Stomach (tissue), 4 donors: ENCODE data around the gene CYBA.

Source experiments
- POLR2A ChIP-seq, 4 donors: fragments of 450-650 bp; IDR thresholded peaks; one replicate each; pipeline ENCODE4 v1.6.1; 2016; ENCODE audit warnings: antibody characterized with exemption in 4 of 4, control low read depth in 2 of 4, mild to moderate bottlenecking in 1 of 4, moderate library complexity in 1 of 4
- POLR2AphosphoS5 ChIP-seq, 3 donors: sonication (generic); formaldehyde crosslinking; IDR thresholded peaks; one replicate each; pipeline ENCODE4 v1.6.1; 2016; ENCODE audit warnings: antibody characterized with exemption in 3 of 3
- TF ChIP-seq, protein P1 (sequence below), 7 experiments: fragments of 450-650 bp in 4 of 7; fragments of 200-600 bp in 3 of 7; sonication (generic) in 3 of 7; IDR thresholded peaks; one replicate each; pipeline ENCODE4 v1.5.1; 2016 to 2019; ENCODE audit warnings: antibody characterized with exemption in 7 of 7, control low read depth in 2 of 7, mild to moderate bottlenecking in 1 of 7

GRCh38 chr16:88632587-88632930 lies 18.3 kb downstream of the CYBA start:
- TF ChIP-seq, protein P1, sequence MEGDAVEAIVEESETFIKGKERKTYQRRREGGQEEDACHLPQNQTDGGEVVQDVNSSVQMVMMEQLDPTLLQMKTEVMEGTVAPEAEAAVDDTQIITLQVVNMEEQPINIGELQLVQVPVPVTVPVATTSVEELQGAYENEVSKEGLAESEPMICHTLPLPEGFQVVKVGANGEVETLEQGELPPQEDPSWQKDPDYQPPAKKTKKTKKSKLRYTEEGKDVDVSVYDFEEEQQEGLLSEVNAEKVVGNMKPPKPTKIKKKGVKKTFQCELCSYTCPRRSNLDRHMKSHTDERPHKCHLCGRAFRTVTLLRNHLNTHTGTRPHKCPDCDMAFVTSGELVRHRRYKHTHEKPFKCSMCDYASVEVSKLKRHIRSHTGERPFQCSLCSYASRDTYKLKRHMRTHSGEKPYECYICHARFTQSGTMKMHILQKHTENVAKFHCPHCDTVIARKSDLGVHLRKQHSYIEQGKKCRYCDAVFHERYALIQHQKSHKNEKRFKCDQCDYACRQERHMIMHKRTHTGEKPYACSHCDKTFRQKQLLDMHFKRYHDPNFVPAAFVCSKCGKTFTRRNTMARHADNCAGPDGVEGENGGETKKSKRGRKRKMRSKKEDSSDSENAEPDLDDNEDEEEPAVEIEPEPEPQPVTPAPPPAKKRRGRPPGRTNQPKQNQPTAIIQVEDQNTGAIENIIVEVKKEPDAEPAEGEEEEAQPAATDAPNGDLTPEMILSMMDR (IDR thresholded peaks at IDR 0.05), result no peak
- TF ChIP-seq POLR2AphosphoS5 (IDR thresholded peaks at IDR 0.05), result no peak
- TF ChIP-seq POLR2A (IDR thresholded peaks at IDR 0.05), result no peak
